ENCODE results near the gene MTMR10. TPM values are rescaled to one million over a fixed set of nuclear protein-coding genes. Genes with fewer than 3 reads are reported as not detected.

The MTMR10 gene
- total RNA-seq, 4 donors from 2014 or later, result 24.9 to 46.7 (median 27.1) TPM

DNA sequence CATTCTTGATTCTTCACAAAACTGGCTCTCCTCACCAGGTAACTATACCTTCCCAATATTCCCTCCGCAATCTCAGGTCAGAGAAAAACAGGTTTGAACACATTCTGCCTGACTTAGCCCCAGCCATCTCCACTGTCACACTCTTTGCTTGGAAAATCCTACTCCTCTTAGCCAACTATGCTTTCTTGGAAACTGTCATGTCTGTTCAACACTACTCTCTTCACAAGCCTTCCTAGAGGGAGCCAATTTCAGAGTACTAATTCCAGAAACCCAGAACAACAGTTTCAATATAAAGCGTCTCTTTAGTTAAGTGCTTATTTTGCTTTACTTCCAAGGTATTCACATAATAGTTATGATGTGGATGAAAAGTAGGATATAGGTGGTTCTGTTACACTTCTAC lies 21.7 kb downstream of the MTMR10 start:
- Histone ChIP-seq H3K4me1 (peaks cover 5% of the 10 kb centered on the region), H3K27me3 (no peaks in the 10 kb centered on the region), H3K9me3 (no peaks in the 10 kb centered on the region), H3K4me3 (no peak overlapping the region), H3K27ac (no peak overlapping the region), H3K36me3 (peaks cover 50% of the 10 kb centered on the region)
- no peak for DNase-seq (ENCODE audit: low spot score in 2 of 2)
- WGBS, result 68% methylated on average over 2 of the region's 2 CpGs
- TF ChIP-seq POLR2AphosphoS5 (IDR thresholded peaks at IDR 0.05) (no peak), POLR2A (IDR thresholded peaks at IDR 0.05) (no peak), EP300 (IDR thresholded peaks at IDR 0.05) (no peak)
- TF ChIP-seq, protein P1, sequence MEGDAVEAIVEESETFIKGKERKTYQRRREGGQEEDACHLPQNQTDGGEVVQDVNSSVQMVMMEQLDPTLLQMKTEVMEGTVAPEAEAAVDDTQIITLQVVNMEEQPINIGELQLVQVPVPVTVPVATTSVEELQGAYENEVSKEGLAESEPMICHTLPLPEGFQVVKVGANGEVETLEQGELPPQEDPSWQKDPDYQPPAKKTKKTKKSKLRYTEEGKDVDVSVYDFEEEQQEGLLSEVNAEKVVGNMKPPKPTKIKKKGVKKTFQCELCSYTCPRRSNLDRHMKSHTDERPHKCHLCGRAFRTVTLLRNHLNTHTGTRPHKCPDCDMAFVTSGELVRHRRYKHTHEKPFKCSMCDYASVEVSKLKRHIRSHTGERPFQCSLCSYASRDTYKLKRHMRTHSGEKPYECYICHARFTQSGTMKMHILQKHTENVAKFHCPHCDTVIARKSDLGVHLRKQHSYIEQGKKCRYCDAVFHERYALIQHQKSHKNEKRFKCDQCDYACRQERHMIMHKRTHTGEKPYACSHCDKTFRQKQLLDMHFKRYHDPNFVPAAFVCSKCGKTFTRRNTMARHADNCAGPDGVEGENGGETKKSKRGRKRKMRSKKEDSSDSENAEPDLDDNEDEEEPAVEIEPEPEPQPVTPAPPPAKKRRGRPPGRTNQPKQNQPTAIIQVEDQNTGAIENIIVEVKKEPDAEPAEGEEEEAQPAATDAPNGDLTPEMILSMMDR (IDR thresholded peaks at IDR 0.05), result no peak

GRCh38 chr15:30963681-30964080 lies 27.7 kb downstream of the MTMR10 start:
- no peaks in the 10 kb centered on the region for H3K27me3 ChIP-seq
- WGBS, result 69% methylated on average over 3 of the region's 3 CpGs
- no peaks in the 10 kb centered on the region for H3K9me3 ChIP-seq
- no peak overlapping the region for H3K4me3 ChIP-seq
- peaks cover 47% of the 10 kb centered on the region for H3K36me3 ChIP-seq
- peaks cover 12% of the 10 kb centered on the region for H3K4me1 ChIP-seq
- TF ChIP-seq POLR2A (IDR thresholded peaks at IDR 0.05) (no peak), EP300 (IDR thresholded peaks at IDR 0.05) (no peak), POLR2AphosphoS5 (IDR thresholded peaks at IDR 0.05) (no peak)
- TF ChIP-seq, protein P1 (IDR thresholded peaks at IDR 0.05), result no peak
- H3K27ac ChIP-seq, result no peak overlapping the region
- no peak for DNase-seq (ENCODE audit: low spot score in 2 of 2)

- peaks cover 57% of the 10 kb centered on the region for H3K36me3 ChIP-seq
- 84% methylated on average over 3 of the region's 3 CpGs for WGBS
- H3K4me1 ChIP-seq, result peaks cover 12% of the 10 kb centered on the region
- no peaks in the 10 kb centered on the region for H3K9me3 ChIP-seq
- no peak for DNase-seq (ENCODE audit: low spot score in 2 of 2)
- H3K27ac ChIP-seq, result no peak overlapping the region
- H3K27me3 ChIP-seq, result no peaks in the 10 kb centered on the region
- H3K4me3 ChIP-seq, result no peak overlapping the region
- TF ChIP-seq EP300 (IDR thresholded peaks at IDR 0.05) (no peak), POLR2A (IDR thresholded peaks at IDR 0.05) (no peak), POLR2AphosphoS5 (IDR thresholded peaks at IDR 0.05) (no peak)
- TF ChIP-seq, protein P1 (IDR thresholded peaks at IDR 0.05), result no peak
These were observed 28.8 kb downstream of the MTMR10 start for GRCh38 chr15:30962659-30963058.

GRCh38 chr15:30962079-30962478 lies 29.3 kb downstream of the MTMR10 start:
- Histone ChIP-seq H3K4me1 (peaks cover 12% of the 10 kb centered on the region), H3K4me3 (no peak overlapping the region), H3K9me3 (no peaks in the 10 kb centered on the region), H3K27ac (no peak overlapping the region), H3K36me3 (peaks cover 63% of the 10 kb centered on the region), H3K27me3 (no peaks in the 10 kb centered on the region)
- TF ChIP-seq POLR2AphosphoS5 (IDR thresholded peaks at IDR 0.05) (no peak), POLR2A (IDR thresholded peaks at IDR 0.05) (no peak), EP300 (IDR thresholded peaks at IDR 0.05) (no peak)
- DNase-seq (ENCODE audit: low spot score in 2 of 2), result no peak

DNA sequence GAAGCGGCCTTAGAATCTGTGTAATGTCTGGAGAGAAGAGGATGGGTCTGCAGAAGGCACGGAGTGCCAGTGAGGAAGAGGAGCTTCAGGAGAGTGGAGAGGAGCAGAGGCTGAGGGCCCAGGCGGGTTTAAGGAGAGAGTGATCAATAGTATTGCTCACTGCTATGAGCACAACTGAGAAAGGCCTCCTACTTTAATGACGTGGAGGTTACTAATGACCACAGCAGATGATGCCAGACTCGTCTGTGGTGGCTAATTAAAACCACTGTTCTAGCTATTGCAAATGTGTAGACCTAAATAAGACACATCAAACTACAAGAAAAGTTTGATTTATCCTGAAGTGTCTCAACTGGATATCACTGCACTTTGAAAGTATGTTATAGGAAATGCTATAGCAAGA lies 33.2 kb downstream of the MTMR10 start:
- Histone ChIP-seq H3K36me3 (peaks cover 73% of the 10 kb centered on the region), H3K27me3 (no peaks in the 10 kb centered on the region), H3K4me1 (peaks cover 12% of the 10 kb centered on the region), H3K4me3 (no peak overlapping the region), H3K9me3 (no peaks in the 10 kb centered on the region), H3K27ac (no peak overlapping the region)
- 91% methylated on average over 5 of the region's 5 CpGs for WGBS
- no peak for DNase-seq (ENCODE audit: low spot score in 2 of 2)
- TF ChIP-seq EP300 (IDR thresholded peaks at IDR 0.05), result no peak
- TF ChIP-seq POLR2A (IDR thresholded peaks at IDR 0.05), result no peak
- TF ChIP-seq, protein P1 (IDR thresholded peaks at IDR 0.05), result no peak
- no peak for TF ChIP-seq POLR2AphosphoS5 (IDR thresholded peaks at IDR 0.05)

Measured in suprapubic skin (tissue), 4 donors.